ENCODE results near the gene PKHD1.

The PKHD1 gene

DNA sequence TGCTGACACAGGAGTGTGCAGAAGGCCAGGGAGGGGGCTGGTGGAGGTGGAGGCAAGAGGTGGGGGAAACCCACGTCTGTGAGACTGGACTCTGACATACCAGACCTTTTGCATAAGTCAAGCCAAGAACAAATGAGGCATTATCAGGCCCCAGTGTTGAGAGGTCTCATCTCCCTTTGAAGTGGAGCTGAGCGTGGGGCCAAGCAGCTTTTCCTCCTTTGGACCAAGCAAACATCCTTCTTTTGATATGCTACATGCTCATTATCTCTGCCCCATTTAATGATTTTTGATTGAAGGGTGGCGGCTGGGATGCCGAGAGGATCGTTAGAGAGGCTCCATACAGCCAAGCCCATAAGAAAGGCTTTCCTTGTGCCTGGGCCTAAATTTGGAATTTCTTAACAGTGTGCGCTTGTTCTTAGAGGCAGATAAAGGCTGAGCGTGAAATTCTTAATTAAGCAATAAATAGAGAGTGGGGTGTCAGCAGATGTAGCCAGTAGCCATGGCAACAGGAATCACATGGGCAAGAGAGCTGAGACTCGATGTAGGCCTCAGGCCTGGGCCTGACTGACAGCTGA, 244.5 kb downstream of the PKHD1 start:
- DNase-seq, result no peak

DNA sequence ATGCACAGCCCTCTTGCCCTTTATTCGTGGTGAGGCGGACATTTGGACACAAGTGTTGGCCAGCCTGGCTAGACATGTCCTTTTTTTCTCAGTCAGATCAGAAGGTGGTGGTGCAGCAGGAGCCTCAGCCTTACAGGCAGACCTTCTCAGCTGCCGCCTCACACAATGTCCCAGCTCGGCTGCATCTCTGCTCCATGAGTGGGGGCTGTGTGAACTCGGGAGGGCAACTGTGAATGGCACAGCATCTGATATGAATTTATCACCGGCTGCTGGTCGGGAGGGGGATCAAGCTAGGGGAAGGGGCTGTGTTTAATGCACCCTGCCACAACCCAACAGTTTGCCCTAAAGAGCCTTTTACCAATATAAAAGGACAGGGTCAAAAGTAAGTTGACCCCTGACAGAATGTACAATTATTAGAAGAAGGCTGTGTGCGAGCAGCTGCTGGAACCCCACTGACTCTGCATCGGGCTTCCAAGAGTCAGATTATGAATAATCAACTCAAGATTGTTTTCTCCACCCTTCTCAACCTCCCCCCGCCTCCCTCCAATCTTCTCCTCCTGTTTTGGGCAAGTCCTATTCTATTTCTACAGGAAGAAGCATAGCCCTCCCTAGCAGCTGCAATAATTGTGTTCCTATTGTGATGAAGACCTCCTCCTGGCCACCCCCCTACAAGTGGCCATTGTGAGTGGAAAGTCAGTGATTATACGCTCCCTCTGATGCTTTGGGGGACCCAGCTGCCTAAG, 245.2 kb downstream of the PKHD1 start:
- no peak for DNase-seq

DNA sequence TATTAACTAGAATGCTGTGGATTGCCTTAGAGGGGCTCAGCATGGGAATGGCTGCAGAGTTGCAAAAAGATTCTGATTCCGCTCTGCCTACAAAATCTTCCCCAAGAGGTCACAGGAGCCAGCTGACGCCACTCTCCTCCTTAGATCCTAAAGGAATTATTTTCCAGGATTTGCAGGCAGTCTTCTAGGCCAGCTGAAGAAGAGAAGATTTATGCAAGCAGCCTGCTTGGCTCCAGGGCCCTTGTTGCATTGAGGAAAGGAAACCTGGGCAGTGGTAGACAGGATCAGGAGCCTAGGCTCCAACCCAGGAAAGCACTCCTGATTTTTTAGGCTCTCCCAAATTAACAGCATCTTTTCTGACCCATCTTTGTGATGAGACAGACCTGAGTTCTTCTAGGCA, 245.8 kb downstream of the PKHD1 start:
- DNase-seq, result no peak

DNA sequence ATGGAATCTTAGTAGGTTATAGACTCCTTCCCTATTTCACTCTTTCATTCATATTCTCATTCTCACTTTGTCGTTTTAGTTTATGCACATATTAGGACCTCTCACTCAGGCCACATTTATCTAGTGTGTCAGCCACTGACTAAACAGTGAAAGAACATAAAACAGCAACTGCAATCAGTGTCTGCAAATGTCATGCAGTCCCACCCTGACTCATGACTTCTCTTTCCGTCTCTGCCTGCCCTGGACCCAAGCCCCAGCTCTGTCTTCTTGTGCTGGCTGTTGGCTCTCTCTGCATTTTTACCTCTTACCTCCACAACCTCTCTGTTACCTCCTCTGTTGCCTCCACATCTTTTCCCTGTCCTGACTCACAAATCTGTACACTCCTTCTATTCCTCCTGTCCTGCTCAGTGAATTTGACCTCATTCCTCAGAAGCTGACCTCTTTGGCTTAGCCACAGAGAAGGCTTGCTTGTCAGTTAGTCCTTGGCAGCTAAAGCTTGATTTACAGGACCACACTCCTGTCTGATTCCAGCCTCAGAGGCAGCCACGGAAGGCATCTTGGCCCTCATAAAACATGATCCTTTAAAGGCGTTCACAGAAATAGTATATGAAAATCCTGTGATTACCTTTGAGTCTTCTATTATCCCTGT, 247.6 kb downstream of the PKHD1 start:
- DNase-seq, result no peak

DNA sequence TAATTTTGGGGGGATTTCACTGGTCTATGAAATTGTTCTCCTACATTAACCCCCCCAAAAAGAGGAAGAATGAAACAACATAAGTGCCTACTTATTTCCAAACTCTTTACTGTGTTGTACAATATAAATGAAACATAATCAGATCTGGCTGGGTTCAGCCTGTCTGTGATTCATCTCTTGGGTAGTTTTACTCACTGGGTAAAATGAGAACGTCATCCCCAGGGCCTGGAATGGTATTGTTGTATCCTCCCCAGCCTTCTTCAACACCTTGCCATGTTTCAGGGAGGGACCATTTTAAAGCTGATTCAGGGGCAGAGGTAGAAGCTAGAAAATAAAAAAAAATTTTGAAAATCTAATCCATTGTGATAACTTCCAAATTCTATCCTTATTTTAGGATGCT, 256.7 kb downstream of the PKHD1 start:
- DNase-seq, result no peak

DNA sequence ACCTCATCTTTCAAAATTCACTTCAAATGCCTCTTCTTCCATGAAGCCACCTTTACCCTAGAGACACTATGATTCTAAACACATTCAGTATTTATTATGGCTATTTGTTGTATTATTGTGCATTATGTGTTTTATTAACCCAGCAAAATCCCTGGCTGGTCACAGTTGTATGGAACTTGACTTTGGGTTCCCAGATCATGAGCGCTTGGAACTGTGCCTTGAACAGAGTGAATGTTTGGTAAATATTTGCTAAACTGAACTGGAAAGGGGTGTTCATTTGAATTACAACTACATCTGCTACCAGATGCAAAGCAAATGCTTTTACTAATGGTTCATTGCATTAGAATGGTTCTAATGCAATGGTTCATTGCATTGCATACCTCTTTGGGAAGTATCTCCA, 259.8 kb downstream of the PKHD1 start:
- no peak for DNase-seq

DNA sequence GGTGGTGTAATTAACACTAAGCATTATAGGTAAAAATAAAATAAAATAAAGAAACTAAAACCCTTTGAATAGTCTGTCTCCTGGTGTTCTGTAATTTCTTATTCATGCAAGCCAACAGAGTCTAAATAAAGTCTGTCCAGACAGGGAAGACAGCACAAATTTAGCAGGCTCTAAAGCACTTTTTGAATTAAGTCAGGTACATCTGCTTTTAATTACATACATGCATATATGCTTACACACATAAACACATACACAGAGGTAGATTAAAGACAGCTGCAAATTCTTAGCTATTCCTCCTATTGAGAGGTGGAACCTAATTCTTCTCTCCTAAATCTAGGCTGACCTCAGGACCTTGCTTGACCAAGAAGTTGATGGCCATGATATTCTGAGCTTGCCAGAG, 262.5 kb downstream of the PKHD1 start:
- no peak for DNase-seq

DNA sequence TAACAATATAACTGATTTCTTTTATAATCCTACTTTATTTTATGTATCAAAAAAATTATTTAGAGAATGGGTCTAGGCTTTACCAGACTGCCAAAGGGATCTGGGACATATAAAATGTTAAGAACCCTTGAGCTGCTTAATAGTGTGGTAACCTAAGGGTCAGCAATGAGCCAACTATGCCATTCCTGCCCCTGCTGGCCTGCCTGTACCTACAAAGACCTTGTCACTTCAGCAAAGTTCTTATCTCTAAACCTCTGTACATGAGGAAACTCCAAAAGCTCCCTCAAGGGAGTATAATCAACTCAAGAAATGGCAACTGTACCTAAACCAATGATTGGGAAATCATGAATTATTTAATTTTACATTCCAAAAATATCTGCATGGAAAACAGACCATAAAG, 266.9 kb downstream of the PKHD1 start:
- DNase-seq, result no peak

DNA sequence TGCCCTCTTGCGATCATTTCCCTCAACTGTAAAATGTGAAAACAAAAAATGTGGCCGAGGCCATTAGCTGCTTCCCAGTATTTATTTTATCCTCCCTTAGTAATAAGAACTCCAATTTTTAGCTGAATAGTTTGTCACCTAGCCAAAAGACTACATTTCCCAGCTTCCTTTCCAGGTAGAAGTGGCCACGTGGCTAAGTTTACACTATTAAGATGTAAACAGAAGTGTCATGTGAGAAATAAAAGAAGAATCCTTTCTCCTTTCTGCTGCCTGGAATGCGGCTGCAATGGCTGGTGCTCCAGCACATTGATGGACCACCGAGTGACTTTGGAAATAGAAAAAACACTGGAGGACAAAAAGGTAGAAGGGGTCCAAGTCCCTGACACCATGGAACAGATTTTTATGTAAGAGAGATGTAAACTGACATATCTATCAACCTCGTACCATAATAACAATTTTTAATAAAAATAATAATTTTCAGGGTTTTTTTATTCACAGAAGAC, 268.8 kb downstream of the PKHD1 start:
- no peak for DNase-seq

DNA sequence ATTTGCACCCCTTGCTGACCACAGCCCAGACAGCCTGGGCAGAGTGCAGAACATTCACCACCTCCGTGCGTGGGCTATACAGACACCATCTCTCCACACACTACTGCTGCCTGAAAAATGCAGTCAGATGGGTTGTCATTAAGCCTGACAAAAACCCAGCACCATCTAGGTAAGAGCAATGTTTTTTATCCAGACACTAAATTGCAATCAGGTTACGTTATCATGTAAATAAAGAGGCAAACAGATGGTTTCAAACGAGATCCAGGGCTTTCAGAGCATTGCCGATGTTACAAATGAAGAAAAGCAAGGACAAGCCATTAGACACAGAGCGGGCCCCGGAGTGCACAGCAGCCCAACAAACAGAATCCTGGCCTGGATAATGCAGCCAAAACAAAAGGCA, 269.6 kb downstream of the PKHD1 start:
- DNase-seq, result no peak

DNA sequence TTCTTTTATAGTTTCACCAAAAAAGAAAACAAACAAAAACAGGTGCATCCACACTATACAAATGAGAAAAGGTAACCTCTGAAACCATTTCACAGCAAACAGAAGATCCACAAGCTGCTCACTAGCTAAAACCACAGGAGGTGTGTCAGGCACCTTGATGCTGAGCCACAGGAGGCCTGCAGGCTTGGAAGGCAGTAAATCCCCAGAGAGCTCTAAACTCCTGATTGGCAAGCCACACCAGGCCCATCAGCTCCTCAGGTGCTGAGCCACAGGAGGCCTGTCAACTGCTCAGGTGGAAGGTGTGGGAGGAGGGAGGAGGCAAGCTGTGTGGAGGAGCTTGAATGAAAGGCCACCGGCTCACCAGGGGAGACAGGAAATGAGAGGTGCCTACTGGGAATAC, 273.0 kb downstream of the PKHD1 start:
- no peak for DNase-seq

DNA sequence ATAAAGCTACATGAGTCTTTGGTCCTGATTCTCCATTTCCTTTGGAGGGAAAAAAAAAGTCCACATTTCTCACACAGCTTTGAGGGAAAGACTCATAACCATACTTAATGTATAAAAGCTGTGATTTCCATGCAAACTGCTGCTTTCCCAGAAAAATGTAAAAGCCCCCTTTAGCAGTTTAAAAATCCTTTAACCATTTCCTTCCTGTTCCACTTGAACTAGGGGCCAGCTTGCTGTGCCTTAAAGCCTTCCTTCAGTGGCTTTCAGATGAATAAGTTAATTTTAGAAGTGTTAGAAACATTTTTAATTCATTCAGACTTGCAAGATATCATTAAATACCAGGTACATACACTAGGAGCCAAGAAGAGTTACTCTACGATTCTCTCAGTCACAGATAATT, 273.5 kb downstream of the PKHD1 start:
- no peak for DNase-seq

DNA sequence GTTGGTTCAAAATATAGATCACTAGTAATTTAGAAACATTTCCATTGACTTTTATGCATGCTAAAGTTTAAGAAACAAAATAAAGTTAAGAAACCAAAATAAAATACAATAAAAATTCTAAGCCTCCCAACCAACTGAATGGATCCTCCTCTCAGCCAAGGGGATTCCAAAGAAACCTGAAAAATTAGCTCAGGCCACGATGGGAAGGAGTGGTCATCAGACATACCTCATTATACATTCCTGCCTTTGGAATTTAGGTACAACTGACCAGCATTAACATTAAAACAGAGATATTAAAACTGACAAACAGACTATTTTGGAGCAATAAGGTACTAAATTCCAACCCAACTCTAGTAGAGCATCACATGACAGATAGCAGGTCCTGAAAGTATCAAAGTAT, 275.2 kb downstream of the PKHD1 start:
- DNase-seq, result no peak

DNA sequence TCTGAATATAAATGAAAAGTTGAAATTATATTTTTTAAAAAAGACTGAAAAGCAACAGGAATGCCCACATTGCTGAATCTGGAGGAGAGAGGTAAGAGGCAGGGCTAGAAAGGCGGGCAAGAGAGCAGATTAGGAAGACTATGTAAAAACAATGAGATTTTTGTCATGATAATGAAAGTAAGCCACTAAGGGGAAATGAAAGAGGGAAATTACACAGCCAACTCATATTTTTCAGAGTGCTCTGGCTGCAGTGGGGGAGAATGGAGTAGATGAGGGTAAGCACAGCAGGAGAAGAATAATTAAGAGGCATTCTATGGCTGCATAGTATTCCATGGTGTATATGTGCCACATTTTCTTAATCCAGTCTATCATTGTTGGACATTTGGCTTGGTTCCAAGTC, 281.9 kb downstream of the PKHD1 start:
- no peak for DNase-seq

DNA sequence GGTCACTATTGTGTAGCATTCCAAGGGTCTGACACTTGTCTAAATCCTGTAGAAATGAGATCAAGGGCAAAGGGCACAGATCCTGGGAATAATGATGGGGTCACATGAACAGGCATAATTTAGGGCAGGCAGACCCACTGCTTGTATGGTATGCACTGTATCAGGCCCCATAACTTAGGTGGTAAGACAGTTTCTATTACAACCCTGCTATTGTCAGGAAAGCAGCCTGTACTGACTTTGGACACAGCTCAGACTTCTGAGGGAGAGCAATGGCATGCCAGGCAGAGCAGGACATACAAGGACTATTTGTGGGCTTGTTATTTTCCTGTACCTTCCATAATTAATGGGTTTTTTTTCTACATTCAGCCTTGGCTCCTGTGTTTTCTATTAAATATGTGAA, 286.8 kb downstream of the PKHD1 start:
- DNase-seq, result no peak

DNA sequence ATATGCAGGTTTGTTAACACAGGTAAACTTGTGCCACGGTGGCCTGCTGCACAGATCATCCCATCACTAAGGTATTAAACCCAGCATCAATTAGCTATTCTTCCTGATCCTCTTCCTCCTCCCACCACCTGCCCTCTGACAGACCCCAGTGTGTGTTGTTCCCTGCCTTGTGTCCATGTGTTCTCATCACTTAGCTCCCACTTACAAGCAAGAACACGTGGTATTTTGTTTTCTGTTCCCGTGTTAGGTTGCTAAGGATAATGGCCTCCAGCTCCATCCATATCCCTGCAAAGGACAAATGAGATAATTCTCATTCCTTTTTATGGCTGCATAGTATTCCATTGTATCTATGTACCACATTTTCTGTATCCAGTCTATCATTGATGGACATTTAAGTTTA, 294.0 kb downstream of the PKHD1 start:
- DNase-seq, result no peak

DNA sequence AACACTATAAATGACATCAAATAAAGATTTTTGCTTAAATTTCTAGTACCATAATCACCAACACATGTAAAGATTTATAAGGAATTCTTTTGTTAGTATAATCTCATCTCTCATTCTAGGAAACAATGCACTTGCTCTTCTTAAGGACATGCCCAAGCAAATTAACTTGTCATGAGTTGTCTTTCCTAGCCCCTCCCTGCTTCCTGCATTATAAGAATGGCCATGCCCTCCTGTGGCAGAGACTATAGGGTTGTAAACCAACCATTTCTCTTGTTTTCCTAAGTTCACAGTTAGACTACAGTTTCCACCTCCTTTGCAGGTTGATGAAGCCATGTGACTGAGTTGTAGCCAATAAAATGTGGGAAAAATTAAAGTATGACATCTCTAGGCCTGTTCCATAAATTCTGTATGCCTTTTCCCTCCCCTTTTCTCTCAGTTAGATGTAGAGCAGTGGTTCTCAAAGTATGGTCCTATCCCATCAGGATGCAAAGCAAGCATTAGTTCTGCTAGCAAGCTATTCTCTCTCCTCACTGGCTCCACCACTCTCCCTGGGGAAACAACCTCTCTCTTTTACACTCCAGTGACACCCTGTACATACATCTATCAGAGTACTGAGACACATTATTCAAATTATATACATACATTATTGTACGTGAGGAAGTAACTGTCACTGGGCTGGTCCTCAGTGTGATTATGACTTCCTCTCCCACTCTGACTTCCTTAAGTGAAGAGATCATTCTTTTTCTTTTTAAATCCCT, 295.0 kb downstream of the PKHD1 start:
- no peak for DNase-seq

DNA sequence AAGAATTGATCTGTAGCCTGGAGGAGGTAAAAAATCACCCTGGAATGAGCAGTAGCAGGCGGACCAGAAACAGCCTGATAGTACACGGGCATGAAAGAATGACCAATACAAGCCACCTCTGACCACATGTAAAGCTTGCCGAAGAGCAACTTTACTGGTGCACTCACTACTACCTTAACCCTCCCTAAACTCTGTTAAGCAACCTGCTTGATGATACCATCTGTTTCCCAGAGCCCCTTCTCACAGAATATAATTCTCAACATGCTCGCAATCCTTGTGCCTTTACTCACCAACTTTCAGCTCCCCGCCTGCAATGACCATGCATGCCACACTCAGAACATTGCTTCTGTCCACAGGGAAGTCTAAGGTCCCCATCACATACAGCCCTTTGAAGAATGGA, 296.5 kb downstream of the PKHD1 start:
- DNase-seq, result no peak

DNA sequence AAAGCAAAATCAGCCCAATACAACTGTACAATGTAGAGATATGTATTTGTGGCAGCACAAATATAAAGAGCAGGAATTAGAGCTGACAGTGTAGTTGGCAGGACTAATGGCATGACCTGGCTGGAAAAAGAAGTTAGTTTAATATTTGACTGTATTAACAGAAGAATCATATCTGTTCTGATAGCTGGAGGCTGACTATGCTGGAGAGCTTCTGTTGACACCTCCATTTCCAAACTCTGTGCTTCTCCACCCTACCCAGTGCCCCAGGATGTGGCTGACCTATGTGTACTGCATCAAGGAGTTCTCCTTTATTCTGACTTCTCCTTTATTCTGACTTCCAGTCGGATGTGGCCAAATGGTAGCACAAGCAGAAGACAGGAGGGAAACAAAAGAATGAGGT, 299.3 kb downstream of the PKHD1 start:
- DNase-seq, result no peak

DNA sequence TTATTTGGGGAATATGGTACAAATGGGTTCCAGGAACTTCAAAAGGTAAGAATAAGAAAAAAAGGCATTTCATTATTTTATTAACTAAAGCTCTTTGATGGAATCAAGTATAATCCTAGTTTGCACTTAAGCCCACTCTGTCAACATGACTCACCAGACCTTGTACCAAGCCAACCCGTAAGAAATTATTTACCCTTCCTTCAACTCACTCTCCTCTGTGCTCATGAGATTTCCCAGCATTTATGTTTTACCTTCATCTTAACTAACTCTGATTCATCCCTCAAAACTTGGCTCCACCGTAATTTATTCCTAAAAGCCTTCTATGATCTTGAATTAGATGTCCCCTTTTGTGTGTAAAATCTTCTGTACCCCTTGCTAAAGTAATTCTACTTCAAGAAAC, 308.7 kb downstream of the PKHD1 start:
- no peak for DNase-seq

DNA sequence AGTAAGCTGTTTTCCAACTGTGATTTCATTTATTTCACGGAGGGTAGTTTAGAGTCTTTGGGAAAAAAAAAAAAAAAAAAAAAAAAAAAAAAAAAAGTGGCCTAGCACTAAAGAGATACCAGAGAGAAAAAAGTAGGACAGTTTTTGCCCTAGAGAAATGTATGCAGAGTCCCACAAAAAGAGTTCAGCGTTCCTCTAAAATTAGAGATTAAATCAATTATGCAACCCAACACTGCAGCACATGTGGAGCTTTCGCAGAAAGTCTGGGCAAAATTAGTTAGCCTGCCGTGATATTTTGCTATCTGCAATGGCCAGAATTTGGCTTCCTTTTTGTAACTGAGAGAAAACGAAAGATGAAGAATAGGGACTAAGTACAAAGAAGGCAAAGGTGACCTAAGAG, 309.8 kb downstream of the PKHD1 start:
- DNase-seq, result no peak

DNA sequence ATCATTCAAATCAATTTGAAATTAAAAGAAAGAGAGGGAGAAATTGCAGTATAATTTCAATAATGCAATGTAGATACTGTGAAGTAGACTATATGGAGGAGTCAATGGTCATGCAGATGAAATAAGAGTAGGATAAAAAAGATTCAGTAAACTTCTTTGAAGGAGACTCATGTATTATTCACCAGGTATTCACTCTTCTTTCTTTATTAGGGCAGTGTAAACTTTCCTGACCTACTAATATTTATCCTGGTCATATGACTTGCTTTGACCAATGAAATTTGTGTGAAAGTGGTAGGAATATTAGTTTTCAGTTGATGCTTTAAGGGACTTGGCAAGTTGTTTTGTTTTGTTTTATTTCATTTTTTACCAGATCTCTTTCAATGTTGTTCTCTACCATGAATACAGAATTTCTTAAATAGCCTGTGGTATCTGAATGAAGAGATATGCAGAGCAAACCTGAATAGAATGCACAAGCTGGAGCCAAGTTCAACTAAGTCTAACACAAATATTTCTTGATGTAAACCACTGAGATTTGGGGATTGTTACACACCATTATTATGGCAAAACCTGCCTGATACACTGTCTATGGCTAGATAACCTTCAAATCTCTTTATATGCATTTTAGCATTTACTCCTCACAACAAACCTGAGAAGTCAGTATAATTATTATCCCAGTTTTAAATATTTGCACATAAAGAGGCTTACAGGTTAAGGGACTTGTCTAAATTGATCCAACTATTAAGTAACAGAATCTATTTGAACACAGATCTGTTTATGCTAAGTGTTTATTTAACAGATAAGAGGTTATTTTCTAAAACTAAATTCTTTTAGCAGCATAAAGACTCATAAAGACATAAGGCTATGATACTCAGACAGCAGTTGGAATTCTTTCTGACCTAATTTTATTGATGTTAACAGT, 311.2 kb downstream of the PKHD1 start:
- DNase-seq, result no peak

DNA sequence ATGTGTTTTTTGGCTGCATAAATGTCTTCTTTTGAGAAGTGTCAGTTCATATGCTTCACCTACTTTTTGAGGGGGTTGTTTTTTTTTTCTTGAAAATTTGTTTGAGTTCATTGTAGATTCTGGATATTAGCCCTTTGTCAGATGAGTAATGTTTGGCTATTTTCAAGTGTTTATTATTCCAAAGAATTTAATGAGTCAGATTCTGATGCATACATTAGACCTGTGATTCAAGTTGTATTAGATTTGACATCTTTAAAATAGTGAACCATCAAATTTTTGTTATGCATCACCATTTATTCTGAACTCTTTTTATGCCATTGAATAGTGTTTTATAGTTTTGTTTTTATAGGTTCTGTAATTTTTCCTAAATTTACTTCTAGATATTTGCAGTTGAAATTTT, 319.3 kb downstream of the PKHD1 start:
- no peak for DNase-seq
